SK-N-SH (cell line): ENCODE measurements around the gene NAIP. TPM values are rescaled to one million over a fixed set of nuclear protein-coding genes. Genes with fewer than 3 reads are reported as not detected.
"Not testable (repeated sequence)": the region's sequence is repeated elsewhere in the genome, so short reads cannot be mapped to it uniquely, and the experiment has no call there.

ENCODE experiments used
- CTCF ChIA-PET: fragments of 300-600, 350-600 bp; formaldehyde crosslinking; extraction: SDS; loops from one replicate; lab custom pipeline; 2021; lab: Yijun Ruan, JAX
- POLR2A ChIA-PET: fragments of 350-600 bp; sonication (Branson Sonifier 250); formaldehyde crosslinking; extraction: SDS; loops from one replicate; lab custom pipeline; 2020; ENCODE audit warnings: antibody characterized with exemption, inconsistent platforms; lab: Yijun Ruan, JAX
- DNase-seq: peaks from one replicate; pipeline ENCODE4 v3.0.0; 2012
- H2AFZ ChIP-seq: fragments of 200-600 bp; sonication (generic); 2 replicates; pipeline ENCODE4 v1.8.1; 2016; ENCODE audit warnings: antibody characterized with exemption, mild to moderate bottlenecking, low read depth
- H3F3A ChIP-seq: fragments of 200-600 bp; sonication (generic); replicated peaks from 2 replicates; pipeline ENCODE3; 2016; ENCODE audit warnings: antibody characterized with exemption, mild to moderate bottlenecking; ENCODE audit not compliant: insufficient read depth
- H3K27ac ChIP-seq, 2 experiments: fragments of 200-500 bp in 1 of 2; fragments of 200-600 bp in 1 of 2; sonication (Bioruptor generic) in 1 of 2; sonication (generic), shearing (Covaris generic) in 1 of 2; 2 replicates each; pipeline versions ENCODE4 v1.5.1 to v1.6.1; 2014 to 2016; ENCODE audit warnings: low read depth in 2 of 2, inconsistent platforms in 1 of 2, low read length in 1 of 2, mild to moderate bottlenecking in 1 of 2, mixed read lengths in 1 of 2
- H3K27me3 ChIP-seq: fragments of 200-600 bp; sonication (generic), shearing (Covaris generic); 2 replicates; pipeline ENCODE4 v1.6.1; 2016; ENCODE audit warnings: mixed run types; ENCODE audit not compliant: insufficient read depth
- H3K36me3 ChIP-seq, 2 experiments: fragments of 200-500 bp in 1 of 2; fragments of 200-600 bp in 1 of 2; sonication (Bioruptor generic) in 1 of 2; sonication (generic) in 1 of 2; replicated peaks in 1 of 2; 2 replicates each; pipeline versions ENCODE3 to v1.5.1; 2014 to 2016; ENCODE audit warnings: low read length in 1 of 2, mild to moderate bottlenecking in 1 of 2; ENCODE audit not compliant: insufficient read depth in 2 of 2, control insufficient read depth in 1 of 2
- H3K4me1 ChIP-seq, 2 experiments: fragments of 200-500 bp in 1 of 2; fragments of 200-600 bp in 1 of 2; sonication (Bioruptor generic) in 1 of 2; sonication (generic), shearing (Covaris generic) in 1 of 2; 2 replicates each; pipeline versions ENCODE4 v1.5.1 to v1.6.1; 2014 to 2016; ENCODE audit warnings: low read depth in 1 of 2, low read length in 1 of 2, mixed run types in 1 of 2; ENCODE audit not compliant: insufficient read depth in 2 of 2, control insufficient read depth in 1 of 2
- H3K4me2 ChIP-seq: fragments of 200-600 bp; sonication (generic), shearing (Covaris generic); 2 replicates; pipeline ENCODE4 v1.6.1; 2017; ENCODE audit warnings: mixed run types
- H3K4me3 ChIP-seq, 2 experiments: fragments of 200-500 bp in 1 of 2; fragments of 200-600 bp in 1 of 2; sonication (Bioruptor generic) in 1 of 2; sonication (generic), shearing (Covaris generic) in 1 of 2; 2 replicates each; pipeline versions ENCODE4 v1.5.1 to v1.8.1; 2014 to 2016; ENCODE audit warnings: low read depth in 2 of 2, inconsistent platforms in 1 of 2, low read length in 1 of 2, mild to moderate bottlenecking in 1 of 2, mixed read lengths in 1 of 2, moderate library complexity in 1 of 2
- H3K79me2 ChIP-seq: fragments of 200-600 bp; sonication (generic); 2 replicates; pipeline ENCODE4 v1.8.1; 2017; ENCODE audit warnings: mild to moderate bottlenecking; ENCODE audit not compliant: insufficient read depth
- H3K9ac ChIP-seq: fragments of 200-600 bp; sonication (generic); 2 replicates; pipeline ENCODE4 v1.6.1; 2017; ENCODE audit warnings: mixed run types
- H3K9me2 ChIP-seq: fragments of 200-600 bp; sonication (generic); 2 replicates; pipeline ENCODE4 v1.6.1; 2017; ENCODE audit warnings: mixed run types
- H3K9me3 ChIP-seq: fragments of 200-600 bp; sonication (generic); 2 replicates; pipeline ENCODE4 v1.6.1; 2017; ENCODE audit warnings: mixed run types, mild to moderate bottlenecking, moderate library complexity
- H4K20me1 ChIP-seq: fragments of 200-600 bp; sonication (generic); 2 replicates; pipeline ENCODE4 v1.6.1; 2017; ENCODE audit warnings: mild to moderate bottlenecking, mixed run types; ENCODE audit not compliant: insufficient read depth
- EP300 ChIP-seq, 2 experiments: IDR thresholded peaks; 2 replicates each; pipeline versions ENCODE4 v1.4.0 to v1.6.1; 2012; ENCODE audit warnings: borderline replicate concordance in 1 of 2, low read depth in 1 of 2, low read length in 1 of 2
- EZH2phosphoT487 ChIP-seq: fragments of 200-600 bp; sonication (generic); IDR thresholded peaks from 2 replicates; pipeline ENCODE4 v1.6.1; 2017; ENCODE audit warnings: low read depth, mixed run types, mild to moderate bottlenecking, antibody characterized with exemption, moderate library complexity, borderline replicate concordance
- FOSL2 ChIP-seq: IDR thresholded peaks from 2 replicates; pipeline ENCODE4 v1.4.0; 2012; ENCODE audit warnings: low read depth, mild to moderate bottlenecking, moderate library complexity, borderline replicate concordance
- FOXJ3 ChIP-seq: sonication (generic); formaldehyde crosslinking; IDR thresholded peaks from 2 replicates; pipeline ENCODE4 v1.5.1; 2020; ENCODE audit warnings: mild to moderate bottlenecking, missing genetic modification reagents
- FOXM1 ChIP-seq: IDR thresholded peaks from 2 replicates; pipeline ENCODE4 v1.4.0; 2012; ENCODE audit warnings: low read depth, mild to moderate bottlenecking
- GATA2 ChIP-seq: sonication (generic); formaldehyde crosslinking; IDR thresholded peaks from 2 replicates; pipeline ENCODE4 v1.5.0; 2020; ENCODE audit warnings: mild to moderate bottlenecking, missing genetic modification reagents
- JUND ChIP-seq: IDR thresholded peaks from 2 replicates; pipeline ENCODE4 v1.4.0; 2012
- MEF2A ChIP-seq: IDR thresholded peaks from 2 replicates; pipeline ENCODE4 v1.4.0; 2012; ENCODE audit warnings: low read depth, borderline replicate concordance
- MXI1 ChIP-seq: IDR thresholded peaks from 2 replicates; pipeline ENCODE4 v1.6.1; 2012; ENCODE audit warnings: mild to moderate bottlenecking, low read depth, low read length, improper control_type of control experiment
- RAD21 ChIP-seq: IDR thresholded peaks from 2 replicates; pipeline ENCODE4 v1.6.1; 2012; ENCODE audit warnings: mild to moderate bottlenecking, low read length
- RCOR1 ChIP-seq: fragments of 150-350 bp; IDR thresholded peaks from 2 replicates; pipeline ENCODE4 v1.6.1; 2017; ENCODE audit warnings: antibody characterized with exemption, low read length
- RXRA ChIP-seq: IDR thresholded peaks from 2 replicates; pipeline ENCODE4 v1.4.0; 2012; ENCODE audit warnings: low read depth, mild to moderate bottlenecking, borderline replicate concordance
- SMC3 ChIP-seq: IDR thresholded peaks from 2 replicates; pipeline ENCODE4 v1.6.1; 2012; ENCODE audit warnings: low read depth, low read length, improper control_type of control experiment
- TEAD4 ChIP-seq: IDR thresholded peaks from 2 replicates; pipeline ENCODE4 v1.4.0; 2012; ENCODE audit warnings: mild to moderate bottlenecking, borderline replicate concordance; ENCODE audit not compliant: insufficient read depth
- USF2 ChIP-seq: fragments of 150-350 bp; IDR thresholded peaks from 2 replicates; pipeline ENCODE4 v1.6.1; 2017; ENCODE audit warnings: antibody characterized with exemption, low read length, low read depth, borderline replicate concordance
- WGBS: methylation state at CpG from one replicate; pipeline ENCODE4 v1.1.6; 2017; ENCODE audit warnings: low lambda C conversion rate; 5-methylcytosine and 5-hydroxymethylcytosine counted together
- polyA plus RNA-seq, 3 experiments: library from polyadenylated mRNA; depleted of rRNA; stranded (reverse); fragments of >200 nt; gene quantifications; 2 replicates each; pipeline ENCODE4 v1.2.3, GENCODE V29; 2012

The NAIP gene
- polyA plus RNA-seq, 1 of the 3 experiments (the other 2 are of a cell fraction): 3.5 TPM

GRCh38 chr5:71031046-71031776 is 6.1 kb upstream of the NAIP start:
- CTCF ChIA-PET, H3K27ac ChIP-seq, H3F3A ChIP-seq, H4K20me1 ChIP-seq, H3K4me3 ChIP-seq, H2AFZ ChIP-seq, H3K9ac ChIP-seq, POLR2A ChIA-PET, H3K36me3 ChIP-seq, H3K9me3 ChIP-seq, DNase-seq, H3K4me1 ChIP-seq, H3K27me3 ChIP-seq, H3K9me2 ChIP-seq, H3K4me2 ChIP-seq, H3K79me2 ChIP-seq: not testable (repeated sequence)
- WGBS: no CpG with 5 or more reads among the region's 7 CpGs

- H3K4me1 ChIP-seq, H3F3A ChIP-seq, H4K20me1 ChIP-seq, H3K36me3 ChIP-seq, DNase-seq, H3K9me3 ChIP-seq, H3K9ac ChIP-seq, H3K4me3 ChIP-seq, H3K9me2 ChIP-seq, POLR2A ChIA-PET, H3K79me2 ChIP-seq, CTCF ChIA-PET, H2AFZ ChIP-seq, H3K27ac ChIP-seq, H3K27me3 ChIP-seq, H3K4me2 ChIP-seq: not testable (repeated sequence)
- WGBS: no CpG with 5 or more reads among the region's 6 CpGs
Measured at GRCh38 chr5:71020643-71021042, 4.5 kb downstream of the NAIP start.

- no CpG with 5 or more reads among the region's 6 CpGs for WGBS
- H3K27ac ChIP-seq, H3K9me2 ChIP-seq, H3K9ac ChIP-seq, CTCF ChIA-PET, H3K79me2 ChIP-seq, H3K36me3 ChIP-seq, H3K4me2 ChIP-seq, H3K9me3 ChIP-seq, H4K20me1 ChIP-seq, H3K27me3 ChIP-seq, H2AFZ ChIP-seq, H3K4me3 ChIP-seq, H3F3A ChIP-seq, H3K4me1 ChIP-seq, POLR2A ChIA-PET, DNase-seq: not testable (repeated sequence)
Measured at GRCh38 chr5:71018376-71019005, 6.6 kb downstream of the NAIP start.

GRCh38 chr5:71014176-71014575 is 11.0 kb downstream of the NAIP start:
- Histone ChIP-seq H3K9me3 (no peaks in the 10 kb centered on the region), H3K9ac (no peak overlapping the region), H3K4me3 (no peak overlapping the region), H3K4me1 (no peaks in the 10 kb centered on the region), H3K27me3 (no peaks in the 10 kb centered on the region), H3F3A (no peaks in the 10 kb centered on the region), H4K20me1 (no peaks in the 10 kb centered on the region), H3K27ac (no peak overlapping the region), H3K9me2 (no peaks in the 10 kb centered on the region), H3K4me2 (no peak overlapping the region), H2AFZ (no peak overlapping the region), H3K79me2 (no peaks in the 10 kb centered on the region), H3K36me3 (no peaks in the 10 kb centered on the region)
- ChIA-PET CTCF (no interaction called here), POLR2A (no interaction called here)
- WGBS: 87% methylated on average over 6 of the region's 8 CpGs
- DNase-seq: no peak
- TF ChIP-seq JUND: no peak
- TF ChIP-seq RCOR1: no peak
- no peak for TF ChIP-seq RAD21
- TF ChIP-seq FOSL2: no peak
- TF ChIP-seq FOXJ3 (CRISPR knock-in tag): no peak
- TF ChIP-seq RXRA: no peak
- no peak for TF ChIP-seq TEAD4
- TF ChIP-seq EZH2phosphoT487: no peak
- TF ChIP-seq GATA2 (CRISPR knock-in tag): no peak
- no peak for TF ChIP-seq MEF2A
- no peak for TF ChIP-seq USF2
- TF ChIP-seq SMC3: no peak
- no peak for TF ChIP-seq EP300 (IDR thresholded peaks at IDR 0.05; ENCODE audit: borderline replicate concordance in 1 of 2, low read depth in 1 of 2, low read length in 1 of 2)
- no peak for TF ChIP-seq MXI1
- TF ChIP-seq FOXM1: no peak
